ENCODE results near the gene LYST.
"Not testable (repeated sequence)": the region's sequence is repeated elsewhere in the genome, so short reads cannot be mapped to it uniquely, and the experiment has no call there.

Gene LYST

GRCh38 chr1:235852887-235853286 is 13.8 kb downstream of the LYST start:
- H3K27ac ChIP-seq (ENCODE audit: low read length) = no peak overlapping the region
- no peak overlapping the region for H3K9ac ChIP-seq (ENCODE audit: low read length)
- H3K4me1 ChIP-seq (ENCODE audit: control insufficient read depth, low read depth, low read length) = no peaks in the 10 kb centered on the region
- H3K36me3 ChIP-seq (ENCODE audit: control insufficient read depth, low read depth, low read length) = no peaks in the 10 kb centered on the region
- no peak overlapping the region for H3K4me3 ChIP-seq (ENCODE audit: low read length)
- no peaks in the 10 kb centered on the region for H3K27me3 ChIP-seq (ENCODE audit: control insufficient read depth, insufficient read depth, low read length)
- no peaks in the 10 kb centered on the region for H3K9me3 ChIP-seq (ENCODE audit: control insufficient read depth, low read depth, low read length)

- Histone ChIP-seq H3K36me3 (ENCODE audit: control insufficient read depth, low read depth, low read length) (no peaks in the 10 kb centered on the region), H3K27ac (ENCODE audit: low read length) (no peak overlapping the region), H3K9ac (ENCODE audit: low read length) (no peak overlapping the region), H3K27me3 (ENCODE audit: control insufficient read depth, insufficient read depth, low read length) (no peaks in the 10 kb centered on the region), H3K9me3 (ENCODE audit: control insufficient read depth, low read depth, low read length) (no peaks in the 10 kb centered on the region), H3K4me1 (ENCODE audit: control insufficient read depth, low read depth, low read length) (no peaks in the 10 kb centered on the region), H3K4me3 (ENCODE audit: low read length) (no peak overlapping the region)
Measured at GRCh38 chr1:235851939-235852338, 14.8 kb downstream of the LYST start.

- not testable (repeated sequence) for H3K9me3 ChIP-seq (ENCODE audit: control insufficient read depth, low read depth, low read length); H3K9ac ChIP-seq (ENCODE audit: low read length); H3K4me1 ChIP-seq (ENCODE audit: control insufficient read depth, low read depth, low read length); H3K27ac ChIP-seq (ENCODE audit: low read length); H3K36me3 ChIP-seq (ENCODE audit: control insufficient read depth, low read depth, low read length); H3K4me3 ChIP-seq (ENCODE audit: low read length); H3K27me3 ChIP-seq (ENCODE audit: control insufficient read depth, insufficient read depth, low read length)
Measured at GRCh38 chr1:235848251-235848650, 18.5 kb downstream of the LYST start.

GRCh38 chr1:235845656-235846107 is 21.0 kb downstream of the LYST start:
- not testable (repeated sequence) for H3K9me3 ChIP-seq (ENCODE audit: control insufficient read depth, low read depth, low read length); H3K27ac ChIP-seq (ENCODE audit: low read length); H3K4me3 ChIP-seq (ENCODE audit: low read length); H3K9ac ChIP-seq (ENCODE audit: low read length); H3K27me3 ChIP-seq (ENCODE audit: control insufficient read depth, insufficient read depth, low read length); H3K36me3 ChIP-seq (ENCODE audit: control insufficient read depth, low read depth, low read length); H3K4me1 ChIP-seq (ENCODE audit: control insufficient read depth, low read depth, low read length)

GRCh38 chr1:235844776-235845175 is 21.9 kb downstream of the LYST start:
- Histone ChIP-seq H3K9ac (ENCODE audit: low read length) (no peak overlapping the region), H3K27ac (ENCODE audit: low read length) (no peak overlapping the region), H3K4me1 (ENCODE audit: control insufficient read depth, low read depth, low read length) (no peaks in the 10 kb centered on the region), H3K36me3 (ENCODE audit: control insufficient read depth, low read depth, low read length) (no peaks in the 10 kb centered on the region), H3K4me3 (ENCODE audit: low read length) (no peak overlapping the region), H3K9me3 (ENCODE audit: control insufficient read depth, low read depth, low read length) (no peaks in the 10 kb centered on the region), H3K27me3 (ENCODE audit: control insufficient read depth, insufficient read depth, low read length) (no peaks in the 10 kb centered on the region)

- no peaks in the 10 kb centered on the region for H3K27me3 ChIP-seq (ENCODE audit: control insufficient read depth, insufficient read depth, low read length)
- no peaks in the 10 kb centered on the region for H3K36me3 ChIP-seq (ENCODE audit: control insufficient read depth, low read depth, low read length)
- H3K9ac ChIP-seq (ENCODE audit: low read length) = no peak overlapping the region
- no peaks in the 10 kb centered on the region for H3K4me1 ChIP-seq (ENCODE audit: control insufficient read depth, low read depth, low read length)
- no peak overlapping the region for H3K4me3 ChIP-seq (ENCODE audit: low read length)
- H3K9me3 ChIP-seq (ENCODE audit: control insufficient read depth, low read depth, low read length) = no peaks in the 10 kb centered on the region
- no peak overlapping the region for H3K27ac ChIP-seq (ENCODE audit: low read length)
Measured at GRCh38 chr1:235843461-235843961, 23.2 kb downstream of the LYST start.

- Histone ChIP-seq H3K27me3 (ENCODE audit: control insufficient read depth, insufficient read depth, low read length) (no peaks in the 10 kb centered on the region), H3K27ac (ENCODE audit: low read length) (no peak overlapping the region), H3K36me3 (ENCODE audit: control insufficient read depth, low read depth, low read length) (no peaks in the 10 kb centered on the region), H3K4me3 (ENCODE audit: low read length) (no peak overlapping the region), H3K9ac (ENCODE audit: low read length) (no peak overlapping the region), H3K4me1 (ENCODE audit: control insufficient read depth, low read depth, low read length) (no peaks in the 10 kb centered on the region), H3K9me3 (ENCODE audit: control insufficient read depth, low read depth, low read length) (no peaks in the 10 kb centered on the region)
Measured at GRCh38 chr1:235841938-235842545, 24.7 kb downstream of the LYST start.

GRCh38 chr1:235838021-235838420 is 28.7 kb downstream of the LYST start:
- Histone ChIP-seq H3K9ac (ENCODE audit: low read length) (no peak overlapping the region), H3K27me3 (ENCODE audit: control insufficient read depth, insufficient read depth, low read length) (no peaks in the 10 kb centered on the region), H3K27ac (ENCODE audit: low read length) (no peak overlapping the region), H3K4me1 (ENCODE audit: control insufficient read depth, low read depth, low read length) (no peaks in the 10 kb centered on the region), H3K36me3 (ENCODE audit: control insufficient read depth, low read depth, low read length) (no peaks in the 10 kb centered on the region), H3K9me3 (ENCODE audit: control insufficient read depth, low read depth, low read length) (no peaks in the 10 kb centered on the region), H3K4me3 (ENCODE audit: low read length) (no peak overlapping the region)

GRCh38 chr1:235835226-235835625 is 31.5 kb downstream of the LYST start:
- H3K9me3 ChIP-seq (ENCODE audit: control insufficient read depth, low read depth, low read length) = no peaks in the 10 kb centered on the region
- H3K4me3 ChIP-seq (ENCODE audit: low read length) = no peak overlapping the region
- no peaks in the 10 kb centered on the region for H3K27me3 ChIP-seq (ENCODE audit: control insufficient read depth, insufficient read depth, low read length)
- H3K27ac ChIP-seq (ENCODE audit: low read length) = no peak overlapping the region
- H3K36me3 ChIP-seq (ENCODE audit: control insufficient read depth, low read depth, low read length) = no peaks in the 10 kb centered on the region
- H3K9ac ChIP-seq (ENCODE audit: low read length) = no peak overlapping the region
- H3K4me1 ChIP-seq (ENCODE audit: control insufficient read depth, low read depth, low read length) = no peaks in the 10 kb centered on the region

GRCh38 chr1:235834620-235835019 is 32.1 kb downstream of the LYST start:
- no peaks in the 10 kb centered on the region for H3K4me1 ChIP-seq (ENCODE audit: control insufficient read depth, low read depth, low read length)
- no peaks in the 10 kb centered on the region for H3K36me3 ChIP-seq (ENCODE audit: control insufficient read depth, low read depth, low read length)
- H3K27me3 ChIP-seq (ENCODE audit: control insufficient read depth, insufficient read depth, low read length) = no peaks in the 10 kb centered on the region
- H3K27ac ChIP-seq (ENCODE audit: low read length) = no peak overlapping the region
- no peak overlapping the region for H3K9ac ChIP-seq (ENCODE audit: low read length)
- H3K9me3 ChIP-seq (ENCODE audit: control insufficient read depth, low read depth, low read length) = no peaks in the 10 kb centered on the region
- no peak overlapping the region for H3K4me3 ChIP-seq (ENCODE audit: low read length)

- Histone ChIP-seq H3K27me3 (ENCODE audit: control insufficient read depth, insufficient read depth, low read length) (no peaks in the 10 kb centered on the region), H3K4me1 (ENCODE audit: control insufficient read depth, low read depth, low read length) (no peaks in the 10 kb centered on the region), H3K9me3 (ENCODE audit: control insufficient read depth, low read depth, low read length) (no peaks in the 10 kb centered on the region), H3K4me3 (ENCODE audit: low read length) (no peak overlapping the region), H3K27ac (ENCODE audit: low read length) (no peak overlapping the region), H3K9ac (ENCODE audit: low read length) (no peak overlapping the region), H3K36me3 (ENCODE audit: control insufficient read depth, low read depth, low read length) (no peaks in the 10 kb centered on the region)
Measured at GRCh38 chr1:235832011-235832410, 34.7 kb downstream of the LYST start.

GRCh38 chr1:235831148-235831547 is 35.6 kb downstream of the LYST start:
- Histone ChIP-seq H3K4me3 (ENCODE audit: low read length) (no peak overlapping the region), H3K27ac (ENCODE audit: low read length) (no peak overlapping the region), H3K36me3 (ENCODE audit: control insufficient read depth, low read depth, low read length) (no peaks in the 10 kb centered on the region), H3K4me1 (ENCODE audit: control insufficient read depth, low read depth, low read length) (no peaks in the 10 kb centered on the region), H3K9me3 (ENCODE audit: control insufficient read depth, low read depth, low read length) (no peaks in the 10 kb centered on the region), H3K9ac (ENCODE audit: low read length) (no peak overlapping the region), H3K27me3 (ENCODE audit: control insufficient read depth, insufficient read depth, low read length) (no peaks in the 10 kb centered on the region)

Data from iPS-18a (cell line).